RWPE2 (cell line): ENCODE data around the gene DNAI2.

Experiments
- ATAC-seq: fragments of 200-7000 bp; cut with Tn5 transposase; 3 replicates; pipeline ENCODE4 v1.9.1; 2021; ENCODE audit warnings: low read depth
- DNase-seq: peaks from one replicate; pipeline ENCODE4 v3.0.0-alpha.2; 2020; ENCODE audit warnings: low spot score
- H3K27ac ChIP-seq: fragments of 450-650 bp; 2 replicates; pipeline ENCODE4 v1.5.1; 2017; ENCODE audit warnings: mild to moderate bottlenecking; ENCODE audit not compliant: poor library complexity, severe bottlenecking
- H3K27me3 ChIP-seq: fragments of 250-450 bp; sonication (Bioruptor Pico); 2 replicates; pipeline ENCODE4 v1.5.1; 2021; ENCODE audit warnings: mild to moderate bottlenecking, moderate library complexity; ENCODE audit not compliant: insufficient read depth, poor library complexity, severe bottlenecking
- H3K36me3 ChIP-seq: fragments of 250-450 bp; sonication (Bioruptor Pico); 2 replicates; pipeline ENCODE4 v1.5.1; 2020; ENCODE audit warnings: low read depth, mild to moderate bottlenecking, moderate library complexity
- H3K4me1 ChIP-seq: fragments of 250-450 bp; sonication (Bioruptor Pico); 2 replicates; pipeline ENCODE4 v1.5.1; 2021; ENCODE audit warnings: mild to moderate bottlenecking, moderate library complexity; ENCODE audit not compliant: insufficient read depth, poor library complexity, severe bottlenecking
- H3K4me3 ChIP-seq: fragments of 250-450 bp; sonication (Bioruptor Pico); 2 replicates; pipeline ENCODE4 v1.5.1; 2021; ENCODE audit warnings: mild to moderate bottlenecking, moderate library complexity; ENCODE audit not compliant: severe bottlenecking
- H3K9me3 ChIP-seq: fragments of 250-450 bp; sonication (Bioruptor Pico); 2 replicates; pipeline ENCODE4 v1.5.1; 2021; ENCODE audit warnings: mild to moderate bottlenecking, moderate library complexity; ENCODE audit not compliant: severe bottlenecking
- CTCF ChIP-seq: fragments of 450-650 bp; IDR thresholded peaks from one replicate; pipeline ENCODE4 v1.5.1; 2017; ENCODE audit warnings: mild to moderate bottlenecking, moderate library complexity; ENCODE audit not compliant: poor library complexity, severe bottlenecking

Gene DNAI2

GRCh38 chr17:74349120-74349519 lies 75.1 kb downstream of the DNAI2 start:
- H3K36me3 ChIP-seq = no peaks in the 10 kb centered on the region
- H3K4me1 ChIP-seq = peaks cover 7% of the 10 kb centered on the region
- no peak for DNase-seq
- no peak for ATAC-seq
- TF ChIP-seq CTCF = no peak
- H3K27me3 ChIP-seq = peaks cover 56% of the 10 kb centered on the region
- H3K4me3 ChIP-seq = no peak overlapping the region
- H3K9me3 ChIP-seq = no peaks in the 10 kb centered on the region
- no peak overlapping the region for H3K27ac ChIP-seq

- Histone ChIP-seq H3K27ac (no peak overlapping the region), H3K4me1 (peaks cover 5% of the 10 kb centered on the region), H3K9me3 (no peaks in the 10 kb centered on the region), H3K27me3 (peaks cover 70% of the 10 kb centered on the region), H3K36me3 (no peaks in the 10 kb centered on the region), H3K4me3 (no peak overlapping the region)
- ATAC-seq (no peak), DNase-seq (no peak)
- TF ChIP-seq CTCF = no peak
These were observed 76.5 kb downstream of the DNAI2 start for GRCh38 chr17:74350486-74350885.

GRCh38 chr17:74351552-74352210 lies 77.6 kb downstream of the DNAI2 start:
- Histone ChIP-seq H3K9me3 (no peaks in the 10 kb centered on the region), H3K4me3 (no peak overlapping the region), H3K36me3 (no peaks in the 10 kb centered on the region), H3K27ac (no peak overlapping the region), H3K4me1 (no peaks in the 10 kb centered on the region), H3K27me3 (peaks cover 82% of the 10 kb centered on the region)
- TF ChIP-seq CTCF = no peak
- ATAC-seq (no peak; the same call in 2 of the 3 replicates), DNase-seq (no peak)

- Histone ChIP-seq H3K9me3 (no peaks in the 10 kb centered on the region), H3K27ac (no peak overlapping the region)
These were observed 79.5 kb downstream of the DNAI2 start for GRCh38 chr17:74353446-74354060.

More at GRCh38 chr17:74353446-74354060, 79.5 kb downstream of the DNAI2 start:
- no peaks in the 10 kb centered on the region for H3K36me3 ChIP-seq
- peaks cover 96% of the 10 kb centered on the region for H3K27me3 ChIP-seq
- DNase-seq = no peak
- no peak overlapping the region for H3K4me3 ChIP-seq
- H3K4me1 ChIP-seq = no peaks in the 10 kb centered on the region
- no peak for TF ChIP-seq CTCF
- ATAC-seq = no peak
